ENCODE data around the gene PLXNA2.

The PLXNA2 gene

DNA sequence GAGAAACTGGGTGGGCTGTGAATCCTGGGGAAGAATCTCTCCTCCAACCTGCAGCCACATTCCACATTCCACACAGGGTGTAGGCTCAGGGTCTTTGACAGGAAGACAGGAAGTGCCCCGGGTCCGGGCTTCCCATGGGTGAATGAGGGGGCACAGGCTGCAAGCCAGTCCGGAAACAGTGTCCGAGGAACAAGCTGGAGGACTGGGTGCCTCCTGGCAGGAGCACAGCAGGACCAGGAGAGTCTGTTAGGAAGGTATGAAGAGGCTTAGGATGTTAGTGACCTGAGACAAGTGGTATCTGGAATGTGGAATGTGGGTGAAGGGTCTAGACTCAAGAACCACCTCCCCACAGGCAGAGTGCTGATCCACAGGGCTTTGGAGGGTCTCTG, 212.3 kb downstream of the PLXNA2 start:
- DNase-seq (ENCODE audit: extremely low read depth in 1 of 2, low read depth in 1 of 2), result no peak

DNA sequence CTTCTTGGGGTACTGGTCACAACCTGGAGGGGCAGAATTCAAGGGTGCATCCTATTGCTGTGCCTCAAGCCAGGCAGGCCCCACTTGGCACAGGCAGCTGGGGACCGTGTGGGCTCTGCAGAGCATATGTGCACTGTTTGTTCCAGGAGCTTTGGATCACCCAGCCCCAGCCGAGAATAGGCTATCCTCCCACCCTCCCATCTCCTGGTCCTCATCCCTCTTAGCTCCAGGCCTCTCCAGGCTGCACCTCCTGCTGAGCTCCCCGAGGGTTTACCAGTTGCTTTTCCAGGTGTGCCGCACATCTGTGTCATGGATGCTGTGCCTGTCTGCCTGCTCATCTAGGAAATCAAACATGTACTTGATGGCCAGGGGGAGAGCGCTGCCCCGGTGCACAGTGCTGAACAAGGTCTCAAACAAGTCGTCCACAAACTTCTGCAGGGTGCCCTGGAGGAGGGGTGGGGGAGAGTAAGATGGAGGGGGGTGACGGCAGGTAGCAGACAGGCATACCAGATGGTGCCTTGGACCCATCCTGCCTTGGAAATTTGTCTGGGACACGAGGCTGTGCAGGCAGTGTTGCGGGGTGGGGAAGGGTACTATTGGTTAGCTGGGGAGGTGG, 212.8 kb downstream of the PLXNA2 start:
- DNase-seq (ENCODE audit: extremely low read depth in 1 of 2, low read depth in 1 of 2), result no peak

DNA sequence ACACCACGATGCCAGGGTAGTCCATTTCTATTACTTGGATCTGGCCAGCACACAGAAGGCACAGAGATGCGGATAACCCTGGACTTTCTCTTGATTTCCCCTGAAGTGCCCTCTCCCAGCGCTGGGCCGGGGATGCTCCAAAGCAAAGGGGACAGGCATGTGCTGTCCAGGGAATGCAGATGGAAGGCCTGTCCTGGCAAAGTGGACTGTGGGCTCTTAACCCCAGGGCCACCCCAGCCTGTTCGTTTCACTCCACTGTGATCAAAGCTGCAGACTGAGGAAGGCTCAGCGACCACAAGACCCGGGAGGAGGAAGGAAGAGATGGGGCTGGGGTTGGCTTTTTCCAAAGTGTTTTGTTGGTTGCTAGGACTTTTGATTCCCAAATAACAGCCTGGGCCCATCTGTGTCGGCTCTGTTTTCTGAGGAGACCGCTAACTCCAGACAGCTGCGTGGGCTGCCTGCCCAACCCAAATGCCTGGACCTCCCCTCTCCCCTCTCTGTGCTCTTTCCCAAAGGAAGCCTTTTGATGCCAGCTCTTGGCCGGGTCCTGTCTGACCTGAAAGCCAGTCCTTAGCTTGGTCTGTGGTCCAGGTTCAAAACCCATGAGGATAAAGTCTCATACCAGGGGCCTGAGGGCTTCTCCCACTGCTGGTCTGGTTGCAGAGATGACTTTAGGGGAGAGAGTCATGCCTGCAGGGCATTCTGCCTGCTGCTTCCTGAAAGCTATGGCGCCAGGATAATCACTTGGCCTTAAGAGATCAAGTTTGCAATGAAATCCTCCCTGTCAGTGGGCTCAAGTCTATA, 213.7 kb downstream of the PLXNA2 start:
- DNase-seq (ENCODE audit: extremely low read depth in 1 of 2, low read depth in 1 of 2), result no peak

DNA sequence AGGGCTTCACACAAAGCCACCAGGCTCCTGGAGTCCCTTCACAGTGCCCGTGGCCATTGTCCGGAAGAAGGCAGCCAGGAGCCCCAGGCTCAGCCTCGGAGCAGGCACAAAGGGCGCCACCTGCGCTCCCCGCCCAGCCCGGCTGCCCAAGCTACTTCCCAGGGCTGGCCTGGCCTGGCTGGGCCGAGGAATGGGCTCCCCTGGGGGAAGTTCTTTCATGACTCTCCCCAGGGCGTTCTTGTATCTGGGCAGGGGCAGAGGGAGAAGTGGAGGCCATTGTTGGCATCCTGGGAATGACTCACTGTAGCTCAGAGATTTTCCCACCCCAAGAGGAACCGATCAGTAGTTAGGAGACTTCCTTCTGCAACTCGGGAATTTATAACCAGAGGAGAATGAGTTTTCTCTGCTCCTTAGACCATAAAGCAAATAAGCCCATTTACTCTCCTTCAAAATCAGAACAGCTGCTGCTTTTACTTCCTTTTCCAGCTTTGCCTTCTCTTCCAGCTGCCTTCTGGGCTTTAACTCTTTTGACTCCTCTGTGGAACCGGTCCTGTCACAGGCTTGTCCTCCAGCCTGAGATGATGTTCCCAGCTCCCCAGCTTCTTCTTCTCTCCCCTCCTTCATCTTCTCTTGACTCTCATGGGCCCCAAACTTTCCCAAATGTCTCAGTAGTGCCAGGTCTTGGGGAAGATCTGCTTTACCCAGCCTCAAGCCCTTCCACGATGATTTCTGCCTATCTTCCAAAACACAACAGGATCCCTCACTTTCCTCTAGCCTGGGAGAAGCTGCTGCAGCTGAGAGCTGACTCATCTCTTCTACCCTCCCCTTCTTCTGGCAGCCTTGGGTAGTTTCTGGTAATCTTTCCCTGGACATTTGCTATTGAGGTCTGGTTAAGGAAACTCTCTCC, 214.6 kb downstream of the PLXNA2 start:
- DNase-seq (ENCODE audit: extremely low read depth in 1 of 2, low read depth in 1 of 2), result no peak

DNA sequence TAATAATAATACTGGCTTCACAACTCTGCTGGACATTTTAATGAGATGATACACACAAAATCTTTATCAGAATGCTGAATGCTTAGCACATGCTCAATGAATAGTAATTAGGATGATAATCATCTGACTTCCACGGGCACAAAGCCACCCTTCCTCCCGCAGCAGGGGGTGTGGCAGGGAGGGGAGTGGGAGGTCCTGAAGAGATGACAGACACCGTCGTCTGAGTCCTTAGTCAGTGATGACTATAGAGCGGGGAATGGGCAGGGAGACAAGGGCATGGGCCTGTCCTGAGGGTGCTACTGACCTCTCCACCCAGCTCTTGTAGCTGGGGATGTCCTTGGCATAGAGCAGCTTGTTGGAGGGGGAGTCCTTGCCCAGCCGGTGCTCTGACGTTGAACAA, 215.7 kb downstream of the PLXNA2 start:
- DNase-seq (ENCODE audit: extremely low read depth in 1 of 2, low read depth in 1 of 2), result no peak

DNA sequence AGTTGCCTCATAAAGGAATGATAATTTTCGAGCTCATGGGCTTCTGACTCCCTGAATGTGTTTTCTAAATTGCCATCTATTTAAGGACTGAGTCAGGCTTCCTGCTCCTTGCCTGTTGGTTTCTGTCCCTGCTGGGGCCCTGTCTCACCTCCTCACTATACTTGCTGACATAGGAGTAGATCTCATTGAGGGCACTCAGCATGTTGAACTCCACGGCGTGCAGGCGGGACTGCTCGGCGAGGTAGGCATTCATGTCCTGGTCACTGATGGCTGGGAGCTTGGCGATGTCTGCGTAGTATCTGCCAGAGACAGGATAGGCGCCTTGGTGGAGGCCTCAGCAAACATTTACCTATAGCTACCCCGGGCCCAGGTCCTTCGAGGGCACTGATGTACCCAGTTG, 216.3 kb downstream of the PLXNA2 start:
- no peak for DNase-seq (ENCODE audit: extremely low read depth in 1 of 2, low read depth in 1 of 2)

DNA sequence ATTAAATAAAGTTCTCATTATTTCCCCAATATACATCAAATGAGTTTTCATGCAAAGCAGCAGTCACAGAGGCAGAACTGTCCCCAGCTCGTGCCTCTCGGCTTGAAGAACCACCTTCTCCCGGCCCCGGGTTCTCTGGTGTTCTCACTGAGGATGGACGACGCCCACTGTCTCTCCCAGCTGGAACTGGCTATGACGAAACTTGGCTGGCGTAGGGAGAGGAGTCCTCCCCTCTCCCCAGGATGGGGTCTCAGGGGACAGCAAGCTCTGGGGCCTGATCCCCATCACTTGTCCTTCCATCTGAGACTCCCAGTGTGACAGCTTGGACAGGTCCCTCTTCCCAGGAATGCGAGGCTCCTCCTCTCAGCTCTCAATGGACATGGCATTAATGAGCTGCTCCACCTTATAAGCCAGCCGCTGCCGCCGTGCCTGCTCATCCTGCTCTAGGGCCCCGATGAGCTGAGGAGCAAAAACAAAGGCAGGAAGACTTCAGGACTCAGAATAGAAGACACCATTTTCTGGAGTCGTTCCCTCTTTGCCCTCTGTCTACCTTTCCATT, 217.2 kb downstream of the PLXNA2 start:
- no peak for DNase-seq (ENCODE audit: extremely low read depth in 1 of 2, low read depth in 1 of 2)

DNA sequence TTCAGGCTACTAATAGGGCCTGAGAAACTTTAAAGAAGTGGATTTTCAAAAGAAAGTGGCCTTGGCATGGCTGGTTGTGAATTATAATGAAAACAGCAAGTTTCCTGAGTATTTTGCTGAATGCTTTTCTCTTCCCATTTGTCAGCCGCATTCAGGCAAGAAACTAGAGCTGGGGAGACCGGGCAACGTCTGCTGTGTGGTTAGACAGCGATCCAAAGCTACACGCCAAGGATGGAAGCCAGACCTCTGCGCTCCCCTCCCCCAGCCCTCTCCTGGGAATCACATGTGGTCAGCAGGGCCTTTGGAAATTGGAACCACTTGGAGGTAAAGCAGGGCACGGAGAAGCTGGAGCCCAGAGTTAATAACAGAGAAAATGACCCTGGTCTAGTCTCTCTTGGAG, 219.2 kb downstream of the PLXNA2 start:
- no peak for DNase-seq (ENCODE audit: extremely low read depth in 1 of 2, low read depth in 1 of 2)

DNA sequence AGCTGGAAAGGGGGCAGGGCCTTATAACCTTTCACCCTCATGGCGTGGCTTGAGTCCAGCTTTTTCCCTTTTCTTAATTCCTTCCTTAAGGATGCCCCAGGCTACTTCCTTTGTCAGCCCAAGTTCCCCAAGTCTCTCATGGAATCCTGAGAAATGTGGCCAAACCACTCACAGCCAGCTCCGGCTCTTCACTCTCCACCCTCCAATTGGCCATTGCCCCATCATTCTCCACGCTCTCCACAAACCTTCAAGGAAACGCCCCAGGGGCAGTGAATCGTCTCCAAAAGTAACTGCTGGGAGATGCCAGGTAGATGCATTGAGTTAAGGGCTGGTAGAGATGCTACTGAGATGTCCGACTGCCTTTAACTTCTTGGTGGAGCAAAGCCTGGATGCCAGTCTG, 219.8 kb downstream of the PLXNA2 start:
- DNase-seq (ENCODE audit: extremely low read depth in 1 of 2, low read depth in 1 of 2), result no peak

DNA sequence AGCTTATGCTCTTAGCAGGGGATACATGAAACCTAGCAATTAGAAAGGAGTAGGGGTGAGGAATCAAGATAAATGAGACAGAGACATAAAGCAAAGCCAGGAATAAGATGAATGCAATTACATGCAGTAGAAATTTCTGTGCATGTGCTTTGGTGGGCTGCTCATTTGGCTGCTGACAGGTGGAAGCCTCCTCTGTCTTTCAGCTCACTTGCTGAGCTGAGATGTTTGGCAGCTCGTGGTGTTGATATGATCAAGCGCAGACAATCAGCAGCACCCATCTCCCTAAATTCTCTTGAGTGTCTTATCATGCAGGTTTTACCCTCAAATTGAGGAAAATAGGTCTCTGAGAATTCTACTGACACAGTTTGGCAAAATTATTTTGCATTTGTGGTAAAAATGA, 224.9 kb downstream of the PLXNA2 start:
- DNase-seq (ENCODE audit: extremely low read depth in 1 of 2, low read depth in 1 of 2), result no peak

DNA sequence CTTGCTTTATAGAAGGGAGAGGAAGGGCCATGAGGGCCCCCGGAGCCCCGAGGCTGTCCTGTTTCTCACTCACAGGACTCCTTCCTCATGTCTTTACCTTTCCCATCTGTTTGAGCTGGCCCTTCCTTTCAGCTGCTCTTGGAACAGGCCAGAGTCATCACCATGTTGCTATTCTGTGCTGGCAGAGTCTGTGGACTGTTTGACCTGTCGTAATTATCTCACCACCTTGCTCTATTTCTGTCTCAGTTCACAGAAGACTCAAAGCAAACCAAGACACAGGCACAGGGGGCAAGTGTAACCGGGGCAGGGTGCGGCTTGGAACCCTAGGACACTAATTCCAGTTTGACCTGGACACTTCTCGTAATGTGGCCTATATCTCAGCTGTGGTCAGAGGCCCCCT, 228.9 kb downstream of the PLXNA2 start:
- no peak for DNase-seq (ENCODE audit: extremely low read depth in 1 of 2, low read depth in 1 of 2)

DNA sequence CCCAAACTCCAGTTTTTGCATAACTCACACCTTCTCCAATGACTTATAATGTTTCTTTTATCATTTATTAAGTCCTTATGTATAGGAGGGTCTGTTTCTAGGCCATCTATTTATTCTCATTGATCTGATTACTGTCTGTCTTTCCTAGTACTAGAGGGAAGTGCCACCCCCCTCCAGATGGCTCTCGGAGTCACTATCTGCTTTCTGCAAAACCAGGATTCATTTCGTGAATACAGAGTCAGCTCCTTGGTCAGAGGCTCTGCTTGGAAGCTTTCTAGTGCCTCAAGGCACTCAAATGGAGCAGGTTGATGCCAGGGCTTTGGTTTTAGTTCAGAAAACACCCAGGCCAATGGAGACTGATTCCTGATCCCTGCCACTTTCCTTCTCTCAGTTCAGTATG, 231.0 kb downstream of the PLXNA2 start:
- no peak for DNase-seq (ENCODE audit: extremely low read depth in 1 of 2, low read depth in 1 of 2)

DNA sequence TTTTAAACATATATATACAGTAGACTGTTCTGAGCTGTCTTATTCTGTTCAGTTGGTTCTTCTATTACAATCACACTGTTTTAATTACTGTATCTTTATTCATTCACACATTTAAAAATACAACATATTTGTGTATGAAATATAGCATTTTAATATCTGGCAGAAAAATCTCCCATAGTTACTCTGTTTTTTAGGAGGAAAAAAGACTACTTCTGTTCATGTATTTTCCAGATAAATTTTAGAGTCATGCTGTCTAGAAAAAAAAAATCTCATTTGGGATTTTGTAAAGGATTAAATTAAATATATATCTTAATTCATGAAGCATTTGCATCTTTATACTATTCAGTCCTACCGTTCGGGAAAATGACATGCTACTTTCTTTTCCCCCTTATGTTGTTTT, 231.5 kb downstream of the PLXNA2 start:
- no peak for DNase-seq (ENCODE audit: extremely low read depth in 1 of 2, low read depth in 1 of 2)

DNA sequence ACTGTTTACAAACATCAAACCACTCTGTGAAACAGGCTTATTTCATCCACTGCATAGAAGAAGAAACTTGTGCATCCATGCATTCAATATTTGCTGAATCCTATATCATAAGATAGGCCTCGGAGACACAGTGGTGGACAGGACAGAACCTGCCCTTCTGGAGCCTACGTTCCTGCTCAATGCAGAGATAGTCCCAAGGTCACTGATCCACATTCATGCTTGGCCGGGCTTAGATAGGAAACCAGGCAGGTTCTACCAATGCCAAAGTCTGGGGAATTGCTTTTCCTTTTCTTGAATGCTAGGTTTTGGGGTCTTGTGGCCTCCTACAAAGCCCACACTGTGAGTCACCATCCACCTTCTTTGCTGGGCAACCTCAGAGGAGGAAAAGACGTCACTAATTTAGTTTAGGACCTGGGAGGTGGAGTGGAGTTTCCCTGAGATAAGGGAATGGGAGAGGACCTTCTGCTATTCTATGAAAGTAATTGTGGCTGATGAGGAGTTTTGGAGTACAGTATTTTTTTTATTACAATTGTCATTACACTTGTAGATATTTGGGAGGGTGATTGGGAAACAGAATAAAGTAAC, 233.6 kb downstream of the PLXNA2 start:
- no peak for DNase-seq (ENCODE audit: extremely low read depth in 1 of 2, low read depth in 1 of 2)

DNA sequence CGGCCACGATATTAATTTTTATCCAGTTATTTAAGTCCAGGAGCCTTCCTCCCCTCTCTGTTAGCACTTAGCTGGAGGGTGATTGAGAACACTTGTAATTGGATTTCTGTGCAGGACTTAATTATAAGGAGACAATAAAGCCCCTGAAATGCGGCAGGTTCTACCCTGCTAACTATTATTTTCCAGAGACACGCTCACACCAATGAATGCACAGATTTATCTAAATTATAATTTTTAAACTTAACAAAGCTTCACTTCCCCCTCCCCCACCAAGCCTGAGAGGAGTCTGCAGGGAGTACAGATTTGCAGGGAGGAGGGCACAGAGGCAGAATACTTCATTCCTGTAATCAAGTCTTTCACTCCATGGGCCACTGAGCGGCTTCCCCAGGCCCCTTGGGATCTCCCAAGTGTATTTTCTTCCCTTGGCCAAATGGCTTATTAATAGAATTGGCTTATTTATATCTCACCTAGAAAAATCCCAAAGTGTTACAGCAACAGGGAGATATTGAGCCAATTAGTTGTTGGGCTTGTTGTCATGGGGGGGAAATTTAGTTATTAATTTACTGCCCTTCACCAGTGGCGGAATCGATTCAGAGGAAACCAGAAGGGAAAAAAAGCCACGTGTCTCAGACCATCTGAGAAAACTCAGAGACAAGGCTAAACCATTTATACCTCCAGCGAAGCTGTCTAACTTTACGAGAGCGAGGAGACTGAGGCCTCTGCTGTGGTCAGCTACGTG, 234.3 kb downstream of the PLXNA2 start:
- DNase-seq (ENCODE audit: extremely low read depth in 1 of 2, low read depth in 1 of 2), result no peak

DNA sequence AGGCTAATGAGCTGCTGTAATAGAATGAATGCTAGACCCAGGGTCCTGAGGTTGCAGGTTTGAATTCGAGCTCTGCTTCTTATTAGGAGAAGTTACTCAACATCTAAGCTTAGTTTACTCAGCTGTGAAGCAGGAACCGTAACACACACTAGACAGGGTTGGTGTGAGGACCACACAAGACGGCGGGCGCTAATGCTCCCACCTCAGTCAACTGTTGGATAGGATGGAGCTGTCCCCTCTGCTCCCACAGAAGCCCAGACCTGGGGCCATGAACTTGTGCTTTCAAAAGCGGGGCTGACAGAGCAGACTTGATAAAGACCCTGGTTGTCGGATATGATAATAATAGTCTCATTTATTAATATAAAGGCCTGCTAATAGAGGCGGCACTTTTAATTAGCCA, 234.9 kb downstream of the PLXNA2 start:
- DNase-seq (ENCODE audit: extremely low read depth in 1 of 2, low read depth in 1 of 2), result no peak

DNA sequence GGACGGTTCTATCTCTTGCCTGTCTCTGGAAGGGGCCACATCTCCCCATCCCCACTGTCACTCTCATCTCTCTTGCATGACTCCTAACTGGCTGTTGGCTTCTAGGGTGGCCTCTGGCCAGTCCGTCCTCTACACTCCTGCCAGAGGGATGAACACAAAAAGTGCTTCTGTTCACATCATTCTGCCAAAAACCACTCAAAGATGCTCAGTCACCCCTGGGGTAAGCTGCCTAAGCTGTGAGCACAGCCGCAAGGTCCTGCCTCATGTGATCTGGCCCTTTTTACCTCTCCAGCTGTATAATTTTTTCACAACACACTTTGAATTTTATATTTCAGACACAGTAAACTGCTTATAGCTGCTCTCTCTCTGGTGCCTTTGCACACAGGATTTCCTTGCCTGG, 235.7 kb downstream of the PLXNA2 start:
- no peak for DNase-seq (ENCODE audit: extremely low read depth in 1 of 2, low read depth in 1 of 2)

DNA sequence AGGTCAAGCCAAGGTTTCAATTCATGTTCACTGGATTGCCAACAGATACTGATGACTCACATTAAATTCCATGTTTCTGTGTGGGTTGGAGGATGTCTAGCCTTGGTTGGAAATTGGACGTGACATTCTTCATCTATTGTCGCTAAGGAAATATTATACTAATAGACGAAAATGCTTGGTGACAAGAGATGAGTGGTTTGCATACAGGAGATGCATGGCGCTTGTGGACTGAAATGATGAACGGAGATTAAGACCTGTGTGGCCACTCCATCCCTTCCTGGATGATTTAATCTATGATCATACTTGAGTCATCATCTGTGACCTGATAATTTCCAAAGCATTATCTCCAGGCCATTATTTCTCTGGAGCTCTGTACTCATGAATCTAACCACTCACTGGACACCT, 236.2 kb downstream of the PLXNA2 start:
- no peak for DNase-seq (ENCODE audit: extremely low read depth in 1 of 2, low read depth in 1 of 2)

DNA sequence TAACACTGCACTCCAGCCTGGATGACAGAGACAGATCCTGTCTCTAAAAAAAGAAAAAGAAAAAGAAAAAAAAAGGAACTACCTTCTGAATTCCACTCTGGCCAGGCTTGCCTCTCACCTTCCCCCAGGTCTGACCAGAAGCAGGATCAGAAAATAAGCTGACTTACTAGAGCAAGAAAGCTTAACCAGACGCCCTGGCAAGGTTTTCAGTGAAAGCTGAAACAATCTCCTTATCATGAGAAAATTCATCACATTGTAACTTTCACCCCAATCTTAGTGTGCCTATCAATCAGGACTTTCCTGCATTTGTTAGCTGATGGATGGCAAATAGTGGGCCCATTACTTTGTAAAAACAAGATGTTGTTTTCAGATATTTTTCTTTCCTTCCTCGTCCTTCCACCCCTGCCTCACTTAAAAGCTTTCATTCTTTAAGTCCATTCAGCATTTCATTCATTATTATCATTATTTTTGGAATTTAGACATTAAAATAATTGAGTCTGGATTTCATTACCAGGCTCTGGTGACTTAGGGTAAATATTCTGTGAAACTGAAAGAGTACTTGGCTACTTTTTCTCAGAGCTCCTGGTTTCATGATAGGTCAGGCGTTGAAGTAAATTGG, 236.8 kb downstream of the PLXNA2 start:
- no peak for DNase-seq (ENCODE audit: extremely low read depth in 1 of 2, low read depth in 1 of 2)
